Kidney (tissue), 14 donors: ENCODE data around the gene KCNT1. TPM values are rescaled to one million over a fixed set of nuclear protein-coding genes. Genes with fewer than 3 reads are reported as not detected.

ENCODE experiments used
- DNase-seq, 5 donors: peaks; one replicate each; pipeline ENCODE4 v3.0.0-alpha.2; 2013 to 2020
- FAIRE-seq: peaks from 2 replicates; lab custom pipeline; 2012; peaks lifted over from hg19 to GRCh38; lab: Jason Lieb, UNC
- H3K27ac ChIP-seq, 2 donors: one replicate each; pipeline ENCODE4 v1.7.0; 2013; ENCODE audit warnings: low read depth in 2 of 2, low read length in 2 of 2, inconsistent platforms in 1 of 2
- H3K27me3 ChIP-seq: one replicate; pipeline ENCODE4 v1.7.1; 2013; ENCODE audit warnings: low read length, inconsistent platforms; ENCODE audit not compliant: control insufficient read depth, insufficient read depth
- H3K36me3 ChIP-seq, 3 donors: one replicate each; pipeline versions ENCODE4 v1.7.0 to v1.7.1; 2013; ENCODE audit warnings: low read length in 3 of 3, control low read depth in 1 of 3, inconsistent platforms in 1 of 3; ENCODE audit not compliant: insufficient read depth in 3 of 3, control insufficient read depth in 2 of 3
- H3K4me1 ChIP-seq, 3 donors: one replicate each; pipeline versions ENCODE4 v1.7.0 to v1.7.1; 2013; ENCODE audit warnings: low read length in 3 of 3, inconsistent platforms in 1 of 3, low read depth in 1 of 3; ENCODE audit not compliant: control insufficient read depth in 2 of 3, insufficient read depth in 2 of 3
- H3K4me3 ChIP-seq, 3 donors: one replicate each; pipeline versions ENCODE4 v1.7.0 to v1.8.1; 2013; ENCODE audit warnings: low read length in 3 of 3, control low read depth in 1 of 3, inconsistent platforms in 1 of 3
- H3K9ac ChIP-seq, 3 donors: one replicate each; pipeline versions ENCODE4 v1.7.0 to v1.7.1; 2013; ENCODE audit warnings: low read length in 3 of 3, control low read depth in 1 of 3, inconsistent platforms in 1 of 3
- H3K9me3 ChIP-seq, 3 donors: one replicate each; pipeline versions ENCODE4 v1.7.0 to v1.7.1; 2013; ENCODE audit warnings: low read length in 3 of 3, control low read depth in 1 of 3, inconsistent platforms in 1 of 3; ENCODE audit not compliant: control insufficient read depth in 2 of 3, insufficient read depth in 1 of 3
- CTCF ChIP-seq: IDR thresholded peaks from 3 replicates; pipeline ENCODE4 v1.5.1; 2012; ENCODE audit warnings: mild to moderate bottlenecking, moderate library complexity, borderline replicate concordance; ENCODE audit not compliant: insufficient read depth; ENCODE audit errors: extremely low read depth
- intact Hi-C: fragments of 100-400 bp; cut with DNase I; formaldehyde crosslinking; loops from one replicate; pipeline ENCODE4 v1.11.1; 2022
- polyA plus RNA-seq: library from polyadenylated mRNA; stranded (reverse); fragments of 350-450 nt; fragmentation: Illumina TruSeq; extraction: RNeasy Lipid Tissue Mini Kit (QIAGEN cat#74804); gene quantifications from one replicate; pipeline ENCODE4 v1.2.3, GENCODE V29; 2014; ENCODE audit warnings: low read depth, low replicate concordance; ENCODE audit not compliant: insufficient read depth
- total RNA-seq: library from RNA; stranded (reverse); fragmentation: NEBNext Ultra II Directional; extraction: Animal tissue kit (Norgen Biotek cat#: 25700); gene quantifications from one replicate; pipeline ENCODE4 v1.2.1, GENCODE V29; 2021
- donor health status: control.
- donor health status: control.
- donor health status: control.
- donor health status: control.
- donor health status: control.
- donor health status: DM: yes; HTN: yes; CAD: no.
- donor health status: Normal renal cell carcinoma (clear cell type).

Gene KCNT1
- total and polyA plus RNA-seq, 2 donors from 2014 or later, result 0.15 TPM; not detected in 1

- Histone ChIP-seq H3K9me3 (peaks cover 0 to 5% (median 0%) of the 10 kb centered on the region in 3 donors), H3K27ac (no peak overlapping the region), H3K9ac (no peak overlapping the region), H3K4me1 (no peaks in the 10 kb centered on the region), H3K27me3 (no peaks in the 10 kb centered on the region), H3K4me3 (no peak overlapping the region), H3K36me3 (no peaks in the 10 kb centered on the region)
- intact Hi-C loops, result no loop called here
- no peak for FAIRE-seq
- TF ChIP-seq CTCF, result no peak
- DNase-seq, result no peak
These were observed 29.5 kb downstream of the KCNT1 start for GRCh38 chr9:135731454-135731853.

- no peak for FAIRE-seq
- Histone ChIP-seq H3K4me1 (no peaks in the 10 kb centered on the region), H3K36me3 (no peaks in the 10 kb centered on the region), H3K27ac (no peak overlapping the region), H3K9me3 (peaks cover 0 to 5% (median 0%) of the 10 kb centered on the region in 3 donors), H3K9ac (no peak overlapping the region), H3K4me3 (no peak overlapping the region), H3K27me3 (no peaks in the 10 kb centered on the region)
- no peak for TF ChIP-seq CTCF
- intact Hi-C loops, result no loop called here
- DNase-seq, result no peak
These were observed 30.7 kb downstream of the KCNT1 start for GRCh38 chr9:135732569-135733257.

GRCh38 chr9:135734616-135735144 lies 32.7 kb downstream of the KCNT1 start:
- Histone ChIP-seq H3K27me3 (no peaks in the 10 kb centered on the region), H3K4me1 (no peaks in the 10 kb centered on the region), H3K9ac (no peak overlapping the region), H3K4me3 (no peak overlapping the region), H3K36me3 (no peaks in the 10 kb centered on the region), H3K27ac (no peak overlapping the region), H3K9me3 (peaks cover 0 to 5% (median 0%) of the 10 kb centered on the region in 3 donors)
- no peak for DNase-seq
- no peak for TF ChIP-seq CTCF
- intact Hi-C loops, result no loop called here
- no peak for FAIRE-seq
